ENCODE data around the gene SPEN. TPM values are rescaled to one million over a fixed set of nuclear protein-coding genes. Genes with fewer than 3 reads are reported as not detected.
"Not testable (repeated sequence)": the region's sequence is repeated elsewhere in the genome, so short reads cannot be mapped to it uniquely, and the experiment has no call there.

SPEN gene
- total RNA-seq, 1 donor from 2014 or later, result 19.2 TPM

DNA sequence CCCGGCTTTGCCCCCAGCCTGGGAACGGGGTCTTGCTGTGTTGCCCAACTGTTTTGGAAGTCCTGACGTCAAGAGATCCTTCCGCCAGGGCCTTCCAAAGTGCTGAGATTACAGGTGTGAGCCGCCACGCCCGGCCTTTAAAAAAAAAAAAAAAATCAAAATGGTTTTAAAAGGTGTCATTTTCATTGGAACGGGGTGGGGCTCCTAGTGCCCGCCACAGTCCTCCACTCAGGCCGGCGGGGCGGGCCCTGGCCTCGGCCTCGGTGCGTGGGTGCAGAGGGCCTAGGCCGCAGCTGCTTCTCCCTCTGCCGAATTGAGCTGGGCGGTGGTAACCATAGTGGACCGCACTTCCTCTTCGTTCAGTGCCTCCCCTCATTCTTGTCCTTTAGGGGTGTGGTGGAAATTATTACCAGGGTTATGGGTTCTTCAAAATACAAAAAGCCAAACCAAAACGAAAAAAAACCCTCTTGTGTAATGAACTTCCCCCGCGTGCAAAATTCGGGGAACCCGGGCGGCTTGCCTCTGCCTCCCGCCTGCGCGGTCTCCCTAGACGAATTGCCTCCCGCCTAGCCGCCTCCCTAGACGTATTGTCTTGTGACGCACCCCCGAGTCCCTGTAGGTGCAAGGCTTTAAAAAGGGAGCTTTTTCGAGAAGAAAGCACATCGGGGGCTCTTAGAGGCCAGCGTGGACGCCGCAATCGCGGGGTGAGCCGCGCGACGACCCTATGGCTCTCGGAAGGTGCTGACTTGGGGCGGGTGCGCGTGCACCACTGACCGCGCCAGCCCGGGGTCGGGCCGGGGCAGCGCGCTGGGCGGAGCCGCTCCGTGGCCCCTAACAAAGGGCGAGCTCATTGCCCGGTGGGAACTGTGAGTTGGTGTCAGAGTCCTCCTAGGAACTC is 10.5 kb upstream of the SPEN start:
- FAIRE-seq, result no peak

DNA sequence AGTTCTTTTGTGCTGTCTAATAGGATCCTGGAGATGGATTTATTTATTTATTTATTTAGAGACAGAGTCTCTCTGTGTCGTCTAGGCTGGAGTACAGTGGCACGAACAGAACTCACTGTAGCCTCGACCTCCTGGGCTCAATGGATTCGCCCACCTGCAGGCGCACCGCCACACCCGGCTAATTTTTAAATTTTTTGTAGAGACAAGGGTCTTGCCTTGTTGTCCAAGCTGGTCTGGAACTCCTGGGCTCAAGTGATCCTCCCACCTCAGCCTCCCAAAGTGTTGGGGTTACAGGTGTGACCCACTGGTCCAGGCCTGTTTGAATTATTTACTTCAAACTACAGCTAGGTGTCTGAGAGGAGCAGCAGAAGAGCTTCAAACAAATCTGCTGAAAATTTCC is 9.6 kb upstream of the SPEN start:
- TF ChIP-seq, protein P1, sequence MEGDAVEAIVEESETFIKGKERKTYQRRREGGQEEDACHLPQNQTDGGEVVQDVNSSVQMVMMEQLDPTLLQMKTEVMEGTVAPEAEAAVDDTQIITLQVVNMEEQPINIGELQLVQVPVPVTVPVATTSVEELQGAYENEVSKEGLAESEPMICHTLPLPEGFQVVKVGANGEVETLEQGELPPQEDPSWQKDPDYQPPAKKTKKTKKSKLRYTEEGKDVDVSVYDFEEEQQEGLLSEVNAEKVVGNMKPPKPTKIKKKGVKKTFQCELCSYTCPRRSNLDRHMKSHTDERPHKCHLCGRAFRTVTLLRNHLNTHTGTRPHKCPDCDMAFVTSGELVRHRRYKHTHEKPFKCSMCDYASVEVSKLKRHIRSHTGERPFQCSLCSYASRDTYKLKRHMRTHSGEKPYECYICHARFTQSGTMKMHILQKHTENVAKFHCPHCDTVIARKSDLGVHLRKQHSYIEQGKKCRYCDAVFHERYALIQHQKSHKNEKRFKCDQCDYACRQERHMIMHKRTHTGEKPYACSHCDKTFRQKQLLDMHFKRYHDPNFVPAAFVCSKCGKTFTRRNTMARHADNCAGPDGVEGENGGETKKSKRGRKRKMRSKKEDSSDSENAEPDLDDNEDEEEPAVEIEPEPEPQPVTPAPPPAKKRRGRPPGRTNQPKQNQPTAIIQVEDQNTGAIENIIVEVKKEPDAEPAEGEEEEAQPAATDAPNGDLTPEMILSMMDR (IDR thresholded peaks at IDR 0.05; ENCODE audit: insufficient read depth, low read length, severe bottlenecking), result no peak
- no peaks in the 10 kb centered on the region for H3K27me3 ChIP-seq (ENCODE audit: control insufficient read depth, insufficient read depth, low read length)
- H3K36me3 ChIP-seq (ENCODE audit: control insufficient read depth, insufficient read depth, low read length), result no peaks in the 10 kb centered on the region
- no peak overlapping the region for H3K4me3 ChIP-seq (ENCODE audit: low read depth, low read length)
- FAIRE-seq (no peak), DNase-seq (ENCODE audit: low read depth) (no peak)

More for the DNA sequence above, 10.5 kb upstream of the SPEN start:
- no peaks in the 10 kb centered on the region for H3K27me3 ChIP-seq (ENCODE audit: control insufficient read depth, insufficient read depth, low read length)
- DNase-seq (ENCODE audit: low read depth), result no peak
- H3K4me3 ChIP-seq (ENCODE audit: low read depth, low read length), result no peak overlapping the region
- TF ChIP-seq, protein P1 (IDR thresholded peaks at IDR 0.05; ENCODE audit: insufficient read depth, low read length, severe bottlenecking), result no peak
- no peaks in the 10 kb centered on the region for H3K36me3 ChIP-seq (ENCODE audit: control insufficient read depth, insufficient read depth, low read length)

- DNase-seq (ENCODE audit: low read depth) (no peak), FAIRE-seq (no peak)
- Histone ChIP-seq H3K27me3 (ENCODE audit: control insufficient read depth, insufficient read depth, low read length) (no peaks in the 10 kb centered on the region), H3K4me3 (ENCODE audit: low read depth, low read length) (no peak overlapping the region), H3K36me3 (ENCODE audit: control insufficient read depth, insufficient read depth, low read length) (no peaks in the 10 kb centered on the region)
- TF ChIP-seq, protein P1 (IDR thresholded peaks at IDR 0.05; ENCODE audit: insufficient read depth, low read length, severe bottlenecking), result no peak
Observed at GRCh38 chr1:15838721-15839120, 8.8 kb upstream of the SPEN start.

- Histone ChIP-seq H3K27me3 (ENCODE audit: control insufficient read depth, insufficient read depth, low read length) (no peaks in the 10 kb centered on the region), H3K4me3 (ENCODE audit: low read depth, low read length) (no peak overlapping the region), H3K36me3 (ENCODE audit: control insufficient read depth, insufficient read depth, low read length) (no peaks in the 10 kb centered on the region)
- DNase-seq (ENCODE audit: low read depth) (no peak), FAIRE-seq (no peak)
- TF ChIP-seq, protein P1 (IDR thresholded peaks at IDR 0.05; ENCODE audit: insufficient read depth, low read length, severe bottlenecking), result no peak
Observed at GRCh38 chr1:15843826-15844572, 3.5 kb upstream of the SPEN start.

DNA sequence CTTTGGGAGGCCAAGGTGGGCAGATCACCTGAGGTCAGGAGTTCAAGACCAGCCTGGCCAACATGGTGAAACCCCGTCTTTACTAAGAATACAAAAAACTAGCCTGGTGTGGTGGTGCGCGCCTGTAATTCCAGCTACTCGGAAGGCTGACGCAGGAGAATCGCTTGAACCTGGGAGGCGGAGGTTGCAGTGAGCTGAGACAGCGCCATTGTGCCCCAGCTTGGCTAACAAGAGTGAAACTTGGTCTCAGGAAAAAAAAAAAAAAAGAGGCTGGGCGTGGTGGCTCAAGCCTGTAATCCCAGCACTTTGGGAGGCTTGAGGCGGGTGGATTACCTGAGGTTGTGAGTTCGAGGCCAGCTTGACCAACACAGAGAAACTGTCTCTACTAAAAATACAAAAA is 1.5 kb upstream of the SPEN start:
- H3K4me3 ChIP-seq (ENCODE audit: low read depth, low read length); FAIRE-seq: not testable (repeated sequence)

DNA sequence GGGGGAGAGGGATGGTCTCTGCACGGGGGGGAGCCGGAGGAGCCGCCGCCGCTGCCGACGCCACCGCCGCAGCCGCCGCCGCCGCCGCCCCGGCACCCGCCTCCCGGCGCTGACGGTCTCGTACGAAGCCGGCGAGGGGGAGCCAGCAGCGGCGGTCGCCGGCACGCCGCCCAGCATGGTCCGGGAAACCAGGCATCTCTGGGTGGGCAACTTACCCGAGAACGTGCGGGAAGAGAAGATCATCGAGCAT is 311 bp downstream of the SPEN start:
- Histone ChIP-seq H3K36me3 (ENCODE audit: control insufficient read depth, insufficient read depth, low read length) (no peaks in the 10 kb centered on the region), H3K27me3 (ENCODE audit: control insufficient read depth, insufficient read depth, low read length) (no peaks in the 10 kb centered on the region), H3K4me3 (ENCODE audit: low read depth, low read length) (peak overlapping the region; percentile 78)
- TF ChIP-seq, protein P1 (IDR thresholded peaks at IDR 0.05; ENCODE audit: insufficient read depth, low read length, severe bottlenecking), result no peak
- DNase-seq (ENCODE audit: low read depth), result no peak
- FAIRE-seq, result no peak

More for the DNA sequence above, 1.5 kb upstream of the SPEN start:
- not testable (repeated sequence) for H3K27me3 ChIP-seq (ENCODE audit: control insufficient read depth, insufficient read depth, low read length); H3K36me3 ChIP-seq (ENCODE audit: control insufficient read depth, insufficient read depth, low read length); DNase-seq (ENCODE audit: low read depth)

Measured in bronchial epithelial cell (primary cell).